Measurements from ENCODE around the gene SMG6.

DNA sequence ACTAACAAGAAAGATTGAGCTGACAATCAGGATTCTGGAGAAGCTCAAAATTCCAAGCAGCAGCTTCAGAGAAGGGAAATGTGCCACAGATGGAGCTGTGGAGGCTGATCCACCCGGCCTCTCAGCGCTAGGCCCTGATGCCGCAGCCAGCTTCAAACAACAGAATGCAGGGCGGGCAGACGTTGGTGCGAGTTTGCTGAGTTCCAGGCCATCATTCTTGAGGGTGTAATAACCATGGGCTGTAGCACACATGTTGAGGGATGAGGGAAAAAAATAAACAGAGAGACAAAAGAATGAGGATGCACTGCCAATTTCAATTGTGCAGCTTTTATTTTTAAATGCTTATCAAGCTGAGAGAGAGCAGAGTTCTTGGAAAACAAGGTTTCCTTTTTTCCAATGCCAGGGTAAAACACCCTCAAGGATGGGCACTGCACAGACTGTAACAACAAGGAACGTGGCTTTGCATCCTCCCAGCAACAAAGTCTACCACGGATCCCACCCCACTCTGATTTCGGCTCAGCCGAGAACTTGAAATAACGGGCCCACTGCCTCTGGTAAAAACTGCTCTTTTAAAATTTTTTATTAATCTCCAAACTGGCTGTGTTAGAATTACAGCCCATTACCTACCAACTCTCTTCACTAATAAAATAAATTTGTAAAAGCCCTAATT, 90.2 kb downstream of the SMG6 start:
- TF ChIP-seq, protein P1, sequence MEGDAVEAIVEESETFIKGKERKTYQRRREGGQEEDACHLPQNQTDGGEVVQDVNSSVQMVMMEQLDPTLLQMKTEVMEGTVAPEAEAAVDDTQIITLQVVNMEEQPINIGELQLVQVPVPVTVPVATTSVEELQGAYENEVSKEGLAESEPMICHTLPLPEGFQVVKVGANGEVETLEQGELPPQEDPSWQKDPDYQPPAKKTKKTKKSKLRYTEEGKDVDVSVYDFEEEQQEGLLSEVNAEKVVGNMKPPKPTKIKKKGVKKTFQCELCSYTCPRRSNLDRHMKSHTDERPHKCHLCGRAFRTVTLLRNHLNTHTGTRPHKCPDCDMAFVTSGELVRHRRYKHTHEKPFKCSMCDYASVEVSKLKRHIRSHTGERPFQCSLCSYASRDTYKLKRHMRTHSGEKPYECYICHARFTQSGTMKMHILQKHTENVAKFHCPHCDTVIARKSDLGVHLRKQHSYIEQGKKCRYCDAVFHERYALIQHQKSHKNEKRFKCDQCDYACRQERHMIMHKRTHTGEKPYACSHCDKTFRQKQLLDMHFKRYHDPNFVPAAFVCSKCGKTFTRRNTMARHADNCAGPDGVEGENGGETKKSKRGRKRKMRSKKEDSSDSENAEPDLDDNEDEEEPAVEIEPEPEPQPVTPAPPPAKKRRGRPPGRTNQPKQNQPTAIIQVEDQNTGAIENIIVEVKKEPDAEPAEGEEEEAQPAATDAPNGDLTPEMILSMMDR (IDR thresholded peaks at IDR 0.05), result no peak
- TF ChIP-seq POLR2A (IDR thresholded peaks at IDR 0.05), result no peak
